M059J (cell line): Measurements from ENCODE around the gene HOXB6. TPM values are rescaled to one million over a fixed set of nuclear protein-coding genes. Genes with fewer than 3 reads are reported as not detected.
A peak's percentile ranks its signal among the peaks of the same experiment; 100 is the strongest.

ENCODE experiments used
- DNase-seq: peaks from one replicate; pipeline ENCODE4 v3.0.0-alpha.2; 2012; ENCODE audit warnings: low read depth
- total RNA-seq: library from RNA; depleted of rRNA; stranded (reverse); fragments of >200 nt; shearing (Covaris generic); gene quantifications from 2 replicates; pipeline ENCODE4 v1.2.3, GENCODE V29; 2014

Gene HOXB6
- total RNA-seq, 1 experiment from 2014 or later: 9.4 TPM

- no peak for DNase-seq
These were observed 24.8 kb downstream of the HOXB6 start for GRCh38 chr17:48579760-48580554.

GRCh38 chr17:48579471-48579759 lies 25.4 kb downstream of the HOXB6 start:
- DNase-seq: no peak

- DNase-seq: no peak
These were observed 25.9 kb downstream of the HOXB6 start for GRCh38 chr17:48578616-48579470.

- no peak for DNase-seq
These were observed 26.7 kb downstream of the HOXB6 start, which contains the start of gene HOXB4 for GRCh38 chr17:48577946-48578615. TSS of gene HOXB4 (minus strand) at chr17:48578350. CDS start at chr17:48578319, 31 bp downstream.

- DNase-seq: peak; percentile 72
These were observed 27.3 kb downstream of the HOXB6 start for GRCh38 chr17:48577330-48577945.

- DNase-seq: peak; percentile 91
These were observed 28.1 kb downstream of the HOXB6 start for GRCh38 chr17:48576479-48577309.

- DNase-seq: peak; percentile 77
These were observed 28.9 kb downstream of the HOXB6 start for GRCh38 chr17:48575673-48576478.

- peak; percentile 70 for DNase-seq
These were observed 29.7 kb downstream of the HOXB6 start for GRCh38 chr17:48575066-48575582.

GRCh38 chr17:48574505-48575065 lies 30.2 kb downstream of the HOXB6 start:
- no peak for DNase-seq

- DNase-seq: no peak
These were observed 32.9 kb downstream of the HOXB6 start for GRCh38 chr17:48571826-48572417.

GRCh38 chr17:48571024-48571818 lies 33.6 kb downstream of the HOXB6 start:
- DNase-seq: peak; percentile 66

- peak; percentile 69 for DNase-seq
These were observed 34.3 kb downstream of the HOXB6 start for GRCh38 chr17:48570325-48571023.

GRCh38 chr17:48569674-48570324 lies 35.0 kb downstream of the HOXB6 start:
- DNase-seq: peak; percentile 64

- DNase-seq: no peak
These were observed 35.6 kb downstream of the HOXB6 start for GRCh38 chr17:48569240-48569582.

- peak; percentile 58 for DNase-seq
These were observed 36.1 kb downstream of the HOXB6 start for GRCh38 chr17:48568499-48569239.

- DNase-seq: no peak
These were observed 37.0 kb downstream of the HOXB6 start for GRCh38 chr17:48567646-48568354.
